H9 (cell line): Measurements from ENCODE around the gene GNB4. TPM values are rescaled to one million over a fixed set of nuclear protein-coding genes. Genes with fewer than 3 reads are reported as not detected.

ENCODE experiments used
- DNase-seq: peaks from one replicate; pipeline ENCODE4 v3.0.0-alpha.2; 2017
- H2AFZ ChIP-seq: one replicate; pipeline ENCODE4 v1.6.1; 2013; ENCODE audit warnings: mild to moderate bottlenecking, low read length, control low read depth, moderate library complexity
- H2AK5ac ChIP-seq: 2 replicates; pipeline ENCODE4 v1.6.1; 2013; ENCODE audit warnings: low read length, control low read depth, mixed read lengths; ENCODE audit not compliant: insufficient read length
- H2BK120ac ChIP-seq: one replicate; pipeline ENCODE4 v1.6.1; 2013; ENCODE audit warnings: low read depth, mild to moderate bottlenecking, low read length, control low read depth, inconsistent platforms; ENCODE audit not compliant: poor library complexity, severe bottlenecking
- H2BK12ac ChIP-seq: 2 replicates; pipeline ENCODE4 v1.6.1; 2013; ENCODE audit warnings: low read length, control low read depth, mixed read lengths, low read depth; ENCODE audit not compliant: insufficient read length
- H2BK15ac ChIP-seq: 2 replicates; pipeline ENCODE4 v1.6.1; 2013; ENCODE audit warnings: low read depth, low read length, control low read depth
- H2BK20ac ChIP-seq: one replicate; pipeline ENCODE4 v1.6.1; 2013; ENCODE audit warnings: low read depth, mild to moderate bottlenecking, low read length, control low read depth, inconsistent platforms; ENCODE audit not compliant: poor library complexity, severe bottlenecking
- H2BK5ac ChIP-seq: 2 replicates; pipeline ENCODE4 v1.6.1; 2013; ENCODE audit warnings: low read length, control low read depth, mixed read lengths; ENCODE audit not compliant: insufficient read length
- H3K14ac ChIP-seq: 2 replicates; pipeline ENCODE4 v1.6.1; 2013; ENCODE audit warnings: low read length, control low read depth; ENCODE audit not compliant: insufficient read depth
- H3K18ac ChIP-seq: 2 replicates; pipeline ENCODE4 v1.6.1; 2013; ENCODE audit warnings: low read depth, mild to moderate bottlenecking, mixed read lengths, low read length, control low read depth; ENCODE audit not compliant: insufficient read length
- H3K23ac ChIP-seq: 2 replicates; pipeline ENCODE4 v1.6.1; 2013; ENCODE audit warnings: low read length, control low read depth, mixed read lengths, low read depth; ENCODE audit not compliant: insufficient read length
- H3K23me2 ChIP-seq: 2 replicates; pipeline ENCODE4 v1.6.1; 2013; ENCODE audit warnings: low read depth, mild to moderate bottlenecking, mixed read lengths, low read length, control low read depth; ENCODE audit not compliant: insufficient read length, poor library complexity, severe bottlenecking
- H3K27ac ChIP-seq: 2 replicates; pipeline ENCODE4 v1.5.1; 2013; ENCODE audit warnings: low read length, control low read depth, mixed read lengths, low read depth; ENCODE audit not compliant: insufficient read length
- H3K27me3 ChIP-seq: 2 replicates; pipeline ENCODE4 v1.6.1; 2013; ENCODE audit warnings: low read length, control low read depth, inconsistent platforms; ENCODE audit not compliant: insufficient read depth
- H3K4ac ChIP-seq: 2 replicates; pipeline ENCODE4 v1.6.1; 2013; ENCODE audit warnings: low read depth, mild to moderate bottlenecking, control low read depth, inconsistent platforms, low read length, moderate library complexity
- H3K4me1 ChIP-seq: 2 replicates; pipeline ENCODE4 v1.6.1; 2013; ENCODE audit warnings: low read length, control low read depth, inconsistent platforms; ENCODE audit not compliant: insufficient read depth
- H3K4me2 ChIP-seq: 2 replicates; pipeline ENCODE4 v1.6.1; 2013; ENCODE audit warnings: low read length, control low read depth, mixed read lengths; ENCODE audit not compliant: insufficient read length, insufficient read depth
- H3K56ac ChIP-seq: 2 replicates; pipeline ENCODE4 v1.6.1; 2013; ENCODE audit warnings: low read depth, mild to moderate bottlenecking, mixed read lengths, low read length, control low read depth; ENCODE audit not compliant: insufficient read length
- H3K79me1 ChIP-seq: 2 replicates; pipeline ENCODE4 v1.6.1; 2013; ENCODE audit warnings: low read depth, mild to moderate bottlenecking, moderate library complexity, low read length, control low read depth, inconsistent platforms; ENCODE audit not compliant: insufficient read depth, poor library complexity, severe bottlenecking
- H3K79me2 ChIP-seq: 2 replicates; pipeline ENCODE4 v1.6.1; 2013; ENCODE audit warnings: low read length, control low read depth, inconsistent platforms; ENCODE audit not compliant: insufficient read depth
- H3K9ac ChIP-seq: 2 replicates; pipeline ENCODE4 v1.6.1; 2013; ENCODE audit warnings: low read length, control low read depth, mixed read lengths; ENCODE audit not compliant: insufficient read length; ENCODE audit errors: extremely low read depth
- H3K9me3 ChIP-seq: one replicate; pipeline ENCODE4 v1.6.1; 2013; ENCODE audit warnings: low read depth, low read length, inconsistent platforms; ENCODE audit not compliant: control insufficient read depth
- H3T11ph ChIP-seq: one replicate; pipeline ENCODE4 v1.6.1; 2013; ENCODE audit warnings: mild to moderate bottlenecking, low read length, control low read depth, inconsistent platforms
- H4K20me1 ChIP-seq: one replicate; pipeline ENCODE4 v1.6.1; 2013; ENCODE audit not compliant: control insufficient read depth, insufficient read length, insufficient read depth
- H4K5ac ChIP-seq: 2 replicates; pipeline ENCODE4 v1.6.1; 2013; ENCODE audit warnings: low read depth, mild to moderate bottlenecking, mixed read lengths, low read length, control low read depth; ENCODE audit not compliant: insufficient read length
- H4K8ac ChIP-seq: replicated peaks from 2 replicates; pipeline ENCODE4 v1.6.1; 2013; ENCODE audit warnings: low read length, control low read depth, mixed read lengths, low read depth; ENCODE audit not compliant: insufficient read length
- H4K91ac ChIP-seq: 2 replicates; pipeline ENCODE4 v1.6.1; 2013; ENCODE audit warnings: low read depth, mild to moderate bottlenecking, moderate library complexity, mixed read lengths, low read length, control low read depth; ENCODE audit not compliant: insufficient read length
- H3K27ac Mint-ChIP-seq, 3 experiments: 2 replicates in 2 of 3; 3 replicates in 1 of 3; pipeline ENCODE4 v1.8.0; 2020 to 2021; ENCODE audit warnings: mixed read lengths in 3 of 3, mild to moderate bottlenecking in 1 of 3, moderate library complexity in 1 of 3
- H3K27me3 Mint-ChIP-seq: 2 replicates; pipeline ENCODE4 v1.8.0; 2021; ENCODE audit warnings: low read depth, mild to moderate bottlenecking, moderate library complexity, mixed read lengths
- H3K36me3 Mint-ChIP-seq, 3 experiments: 2 replicates in 2 of 3; 3 replicates in 1 of 3; pipeline ENCODE4 v1.8.0; 2020 to 2021; ENCODE audit warnings: low read depth in 3 of 3, mixed read lengths in 3 of 3; ENCODE audit not compliant: insufficient read depth in 1 of 3
- H3K4me1 Mint-ChIP-seq, 2 experiments: 2 replicates each; pipeline ENCODE4 v1.8.0; 2020; ENCODE audit warnings: mixed read lengths in 2 of 2
- H3K4me3 Mint-ChIP-seq, 2 experiments: 2 replicates in 1 of 2; 3 replicates in 1 of 2; pipeline ENCODE4 v1.8.0; 2020 to 2021; ENCODE audit warnings: mild to moderate bottlenecking in 2 of 2, mixed read lengths in 2 of 2, moderate library complexity in 1 of 2
- H3K9me3 Mint-ChIP-seq, 2 experiments: 2 replicates in 1 of 2; 3 replicates in 1 of 2; pipeline ENCODE4 v1.8.0; 2020; ENCODE audit warnings: mild to moderate bottlenecking in 2 of 2, mixed read lengths in 2 of 2, moderate library complexity in 1 of 2
- WGBS: extraction: QIAGEN DNeasy Blood & Tissue Kit; methylation state at CpG from one replicate; pipeline ENCODE4 v1.1.7; 2013; ENCODE audit warnings: missing lambda C conversion rate, low lambda C conversion rate, mixed read lengths; ENCODE audit not compliant: insufficient read length; ENCODE audit errors: extremely low coverage; 5-methylcytosine and 5-hydroxymethylcytosine counted together
- total RNA-seq: library from RNA; stranded (reverse); gene quantifications from 2 replicates; pipeline ENCODE4 v1.2.1, GENCODE V29; 2021
- TF ChIP-seq, protein P1 (sequence below): fragments of 200-600 bp; sonication (generic); conservative IDR thresholded peaks from 3 replicates; pipeline ENCODE4 v1.8.0; 2021; ENCODE audit warnings: antibody characterized with exemption, mild to moderate bottlenecking

Gene GNB4
- total RNA-seq, 1 experiment from 2014 or later: 25.0 TPM

DNA sequence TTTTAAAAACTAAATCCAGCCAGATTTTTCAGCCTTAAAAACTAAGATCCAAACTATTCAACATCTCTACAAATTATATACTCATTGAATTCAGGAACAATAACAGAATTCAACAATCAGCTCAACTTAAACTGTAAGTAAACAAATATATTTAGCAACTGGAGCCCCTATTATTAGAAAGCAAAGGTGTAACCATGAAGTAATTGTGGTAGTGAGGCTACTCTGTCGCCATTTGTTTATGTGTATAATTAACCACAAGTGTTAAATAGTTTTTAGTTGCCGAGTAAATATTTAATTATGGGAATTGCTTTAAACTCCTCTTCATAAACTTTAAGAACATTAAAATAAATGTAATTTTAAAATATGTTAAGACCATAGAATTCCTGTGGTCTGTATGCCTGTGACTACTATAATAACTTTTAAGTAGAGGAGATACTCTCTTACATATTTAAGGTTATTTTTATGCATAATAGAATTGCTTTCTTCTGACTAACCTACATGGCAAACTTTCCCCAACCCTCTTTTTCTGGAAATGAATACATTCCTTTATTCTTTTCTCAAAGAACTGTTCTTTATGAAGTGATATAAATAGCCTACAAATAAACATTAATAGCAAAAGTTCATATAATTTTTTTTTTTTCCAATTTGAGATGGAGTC is 52.6 kb downstream of the GNB4 start:
- Histone ChIP-seq H2BK120ac (no peak overlapping the region), H3K4ac (no peak overlapping the region), H3K79me1 (no peaks in the 10 kb centered on the region), H3K56ac (no peak overlapping the region), H3K27ac (no peak overlapping the region), H3K23me2 (no peaks in the 10 kb centered on the region), H4K5ac (no peak overlapping the region), H3K27me3 (no peaks in the 10 kb centered on the region), H3K9ac (no peak overlapping the region), H3K23ac (no peak overlapping the region), H4K20me1 (no peaks in the 10 kb centered on the region), H3K4me2 (no peak overlapping the region), H2BK5ac (no peak overlapping the region), H3K9me3 (no peaks in the 10 kb centered on the region), H3K14ac (no peak overlapping the region), H4K8ac (no peak overlapping the region), H3K79me2 (no peaks in the 10 kb centered on the region), H3T11ph (no peak overlapping the region), H3K4me1 (peaks cover 2% of the 10 kb centered on the region; the same call in 1 of the 2 replicates), H2BK15ac (no peak overlapping the region), H2AK5ac (no peak overlapping the region), H3K18ac (no peak overlapping the region), H2BK12ac (no peak overlapping the region), H4K91ac (no peak overlapping the region), H2AFZ (no peak overlapping the region), H2BK20ac (no peak overlapping the region)
- no peak overlapping the region for H3K27ac Mint-ChIP-seq
- TF ChIP-seq, protein P1, sequence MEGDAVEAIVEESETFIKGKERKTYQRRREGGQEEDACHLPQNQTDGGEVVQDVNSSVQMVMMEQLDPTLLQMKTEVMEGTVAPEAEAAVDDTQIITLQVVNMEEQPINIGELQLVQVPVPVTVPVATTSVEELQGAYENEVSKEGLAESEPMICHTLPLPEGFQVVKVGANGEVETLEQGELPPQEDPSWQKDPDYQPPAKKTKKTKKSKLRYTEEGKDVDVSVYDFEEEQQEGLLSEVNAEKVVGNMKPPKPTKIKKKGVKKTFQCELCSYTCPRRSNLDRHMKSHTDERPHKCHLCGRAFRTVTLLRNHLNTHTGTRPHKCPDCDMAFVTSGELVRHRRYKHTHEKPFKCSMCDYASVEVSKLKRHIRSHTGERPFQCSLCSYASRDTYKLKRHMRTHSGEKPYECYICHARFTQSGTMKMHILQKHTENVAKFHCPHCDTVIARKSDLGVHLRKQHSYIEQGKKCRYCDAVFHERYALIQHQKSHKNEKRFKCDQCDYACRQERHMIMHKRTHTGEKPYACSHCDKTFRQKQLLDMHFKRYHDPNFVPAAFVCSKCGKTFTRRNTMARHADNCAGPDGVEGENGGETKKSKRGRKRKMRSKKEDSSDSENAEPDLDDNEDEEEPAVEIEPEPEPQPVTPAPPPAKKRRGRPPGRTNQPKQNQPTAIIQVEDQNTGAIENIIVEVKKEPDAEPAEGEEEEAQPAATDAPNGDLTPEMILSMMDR: no peak
- no peaks in the 10 kb centered on the region for H3K9me3 Mint-ChIP-seq
- peaks cover 19 to 22% of the 10 kb centered on the region in 2 experiments for H3K4me1 Mint-ChIP-seq
- H3K4me3 Mint-ChIP-seq: no peak overlapping the region
- H3K27me3 Mint-ChIP-seq: no peaks in the 10 kb centered on the region
- WGBS: no CpG with 5 or more reads among the region's 2 CpGs
- DNase-seq: no peak
- H3K36me3 Mint-ChIP-seq: peaks cover 5 to 22% (median 6%) of the 10 kb centered on the region in 3 experiments; a peak in 4 of 7 replicates
